Stomach smooth muscle (tissue), 2 donors: Measurements from ENCODE around the gene ATRN.
A peak's percentile ranks its signal among the peaks of the same experiment; 100 is the strongest.

Experiments used
- H3K27ac ChIP-seq: one replicate; pipeline ENCODE4 v1.7.0; 2013; ENCODE audit warnings: mild to moderate bottlenecking, low read length, inconsistent platforms
- H3K27me3 ChIP-seq, 2 donors: one replicate each; pipeline ENCODE4 v1.7.0; 2013; ENCODE audit warnings: low read length in 2 of 2; ENCODE audit not compliant: insufficient read depth in 2 of 2, control insufficient read depth in 1 of 2
- H3K36me3 ChIP-seq, 2 donors: one replicate each; pipeline ENCODE4 v1.7.0; 2013; ENCODE audit warnings: low read length in 2 of 2; ENCODE audit not compliant: control insufficient read depth in 2 of 2, insufficient read depth in 2 of 2
- H3K4me1 ChIP-seq: one replicate; pipeline ENCODE4 v1.7.0; 2013; ENCODE audit warnings: low read length; ENCODE audit not compliant: control insufficient read depth, insufficient read depth
- H3K4me3 ChIP-seq, 2 donors: one replicate each; pipeline ENCODE4 v1.7.0; 2013; ENCODE audit warnings: low read length in 2 of 2
- H3K9ac ChIP-seq, 2 donors: one replicate each; pipeline ENCODE4 v1.7.0; 2013; ENCODE audit warnings: low read length in 2 of 2, mild to moderate bottlenecking in 1 of 2
- H3K9me3 ChIP-seq, 2 donors: one replicate each; pipeline ENCODE4 v1.7.0; 2013; ENCODE audit warnings: low read length in 2 of 2; ENCODE audit not compliant: control insufficient read depth in 2 of 2
- donor health status: healthy.
- donor health status: Pancreatic carcinoma.

The ATRN gene

DNA sequence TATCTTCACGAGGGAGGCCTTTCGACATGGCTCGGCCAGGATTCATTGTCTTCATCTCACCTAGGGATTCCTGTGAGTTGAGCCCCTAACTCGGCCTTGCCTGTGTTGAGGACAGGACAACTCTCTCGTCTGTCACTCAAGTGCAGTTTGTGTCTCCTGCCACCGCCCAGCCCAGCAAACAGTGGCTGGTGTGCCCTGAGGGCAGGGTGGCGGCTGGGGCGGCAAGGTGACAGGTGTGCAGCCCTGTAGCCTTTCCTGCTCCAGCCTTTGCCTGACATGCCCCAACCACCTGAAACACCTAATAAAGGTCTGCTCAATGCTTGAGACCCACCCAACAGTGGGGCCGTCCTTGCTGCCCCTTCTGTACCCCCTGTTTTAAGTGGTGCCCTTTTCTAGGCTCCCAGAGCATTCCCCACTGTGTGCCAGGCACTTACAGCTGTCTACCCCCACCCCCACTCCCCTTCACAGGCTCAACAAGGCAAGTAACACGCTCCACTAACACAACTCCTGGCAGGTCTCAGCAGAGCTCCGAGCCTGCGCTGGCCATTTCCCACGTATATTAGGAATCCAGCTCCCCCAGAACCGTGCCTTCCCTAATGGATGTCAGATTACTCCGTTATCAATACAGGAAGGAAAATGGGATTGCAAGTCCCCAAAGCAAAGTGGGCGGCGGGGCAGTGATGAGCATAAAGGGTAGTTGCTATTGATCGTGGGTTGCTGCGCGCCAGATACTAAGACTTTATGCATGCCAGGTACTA is 174.7 kb downstream of the ATRN start:
- Histone ChIP-seq H3K27me3 (no peaks in the 10 kb centered on the region), H3K4me1 (peaks cover 23% of the 10 kb centered on the region), H3K9ac (no peak overlapping the region), H3K27ac (no peak overlapping the region), H3K36me3 (peaks cover 14 to 25% of the 10 kb centered on the region in 2 donors), H3K4me3 (no peak overlapping the region), H3K9me3 (no peaks in the 10 kb centered on the region)

DNA sequence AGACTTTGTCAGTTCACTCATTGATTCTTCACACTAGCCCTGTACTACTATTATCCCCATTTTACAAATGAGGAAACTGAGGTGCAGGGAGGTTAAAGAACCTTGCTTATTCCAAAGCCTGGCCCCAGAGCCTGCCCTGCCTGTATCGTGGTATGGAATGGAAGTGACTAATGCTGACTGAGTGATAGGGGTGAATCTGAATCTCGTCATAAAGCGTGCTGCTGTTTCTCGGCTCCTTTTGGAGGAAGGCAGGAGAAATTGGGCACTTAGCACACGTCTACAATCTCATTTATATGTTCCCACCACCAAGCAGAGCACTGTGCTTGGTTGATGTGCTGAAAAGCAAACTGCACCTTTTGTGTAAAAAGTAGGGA is 175.2 kb downstream of the ATRN start:
- Histone ChIP-seq H3K4me3 (no peak overlapping the region), H3K36me3 (peaks cover 14 to 25% of the 10 kb centered on the region in 2 donors), H3K9ac (no peak overlapping the region), H3K4me1 (peaks cover 23% of the 10 kb centered on the region), H3K27me3 (no peaks in the 10 kb centered on the region), H3K9me3 (no peaks in the 10 kb centered on the region), H3K27ac (no peak overlapping the region)

DNA sequence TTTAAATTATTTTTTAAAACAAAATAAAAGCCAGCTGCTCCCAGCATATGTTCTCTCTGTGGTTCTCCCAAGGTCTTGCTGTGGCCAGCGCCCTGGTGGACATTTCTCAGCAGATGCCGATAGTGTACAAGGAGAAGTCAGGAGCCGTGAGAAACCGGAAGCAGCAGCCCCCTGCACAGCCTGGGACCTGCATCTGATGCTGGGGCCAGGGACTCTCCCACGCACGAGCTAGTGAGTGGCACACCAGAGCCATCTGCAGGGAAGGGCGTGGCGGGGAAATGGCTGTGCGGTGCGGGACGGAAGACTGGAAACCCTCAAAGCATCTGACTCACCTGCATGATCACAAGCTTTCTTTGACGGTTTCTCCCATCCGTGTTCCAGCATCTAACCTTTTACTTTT is 175.8 kb downstream of the ATRN start:
- H3K9me3 ChIP-seq, result no peaks in the 10 kb centered on the region
- peaks cover 23% of the 10 kb centered on the region for H3K4me1 ChIP-seq
- H3K4me3 ChIP-seq, result no peak overlapping the region
- H3K27ac ChIP-seq, result no peak overlapping the region
- H3K36me3 ChIP-seq, result peaks cover 14 to 25% of the 10 kb centered on the region in 2 donors
- H3K9ac ChIP-seq, result no peak overlapping the region
- no peaks in the 10 kb centered on the region for H3K27me3 ChIP-seq

DNA sequence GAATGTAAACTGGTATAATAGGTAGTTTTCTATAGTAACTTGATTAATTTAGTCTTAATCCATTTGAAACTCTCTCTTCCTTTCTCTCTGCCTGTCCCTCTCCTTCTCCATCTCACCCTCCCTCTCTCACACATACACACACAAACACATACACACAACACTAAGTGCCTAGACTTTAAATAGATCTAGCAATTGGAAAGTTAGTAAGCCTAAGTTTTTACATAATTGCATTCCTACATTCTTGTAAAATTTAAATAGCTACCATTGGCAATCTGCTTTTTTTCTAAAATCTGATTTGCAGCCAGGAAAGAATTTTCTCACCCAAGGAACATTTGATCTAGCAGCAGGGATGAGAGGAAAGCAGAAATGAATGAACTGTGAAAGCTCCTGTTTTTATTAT is 176.7 kb downstream of the ATRN start:
- Histone ChIP-seq H3K9me3 (no peaks in the 10 kb centered on the region), H3K4me3 (no peak overlapping the region), H3K4me1 (peaks cover 23% of the 10 kb centered on the region), H3K9ac (no peak overlapping the region), H3K27ac (no peak overlapping the region), H3K27me3 (no peaks in the 10 kb centered on the region), H3K36me3 (peaks cover 8 to 21% of the 10 kb centered on the region in 2 donors)

DNA sequence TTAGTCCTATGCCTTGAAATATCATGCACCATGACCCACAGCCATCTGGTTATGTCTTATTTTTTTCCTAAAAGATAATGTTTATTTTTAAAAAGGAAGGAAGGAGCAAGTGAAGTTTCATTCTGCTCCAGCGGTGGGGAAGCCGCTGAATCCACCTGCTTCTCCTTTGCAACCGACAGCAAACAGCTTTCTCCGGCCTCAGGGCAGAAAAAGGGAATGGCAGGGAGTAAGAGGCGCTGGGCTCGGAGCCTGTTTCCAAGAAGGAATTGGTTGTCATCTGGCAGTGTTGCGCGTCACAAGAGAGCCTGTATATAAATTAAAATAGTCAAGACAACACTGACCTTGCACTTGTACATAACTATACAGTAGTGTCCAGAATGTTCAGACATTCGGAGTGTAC is 178.1 kb downstream of the ATRN start:
- H3K9me3 ChIP-seq, result no peaks in the 10 kb centered on the region
- peaks cover 8 to 15% of the 10 kb centered on the region in 2 donors for H3K36me3 ChIP-seq
- H3K9ac ChIP-seq, result no peak overlapping the region
- no peak overlapping the region for H3K27ac ChIP-seq
- no peak overlapping the region for H3K4me3 ChIP-seq
- H3K27me3 ChIP-seq, result no peaks in the 10 kb centered on the region
- peaks cover 23% of the 10 kb centered on the region for H3K4me1 ChIP-seq

DNA sequence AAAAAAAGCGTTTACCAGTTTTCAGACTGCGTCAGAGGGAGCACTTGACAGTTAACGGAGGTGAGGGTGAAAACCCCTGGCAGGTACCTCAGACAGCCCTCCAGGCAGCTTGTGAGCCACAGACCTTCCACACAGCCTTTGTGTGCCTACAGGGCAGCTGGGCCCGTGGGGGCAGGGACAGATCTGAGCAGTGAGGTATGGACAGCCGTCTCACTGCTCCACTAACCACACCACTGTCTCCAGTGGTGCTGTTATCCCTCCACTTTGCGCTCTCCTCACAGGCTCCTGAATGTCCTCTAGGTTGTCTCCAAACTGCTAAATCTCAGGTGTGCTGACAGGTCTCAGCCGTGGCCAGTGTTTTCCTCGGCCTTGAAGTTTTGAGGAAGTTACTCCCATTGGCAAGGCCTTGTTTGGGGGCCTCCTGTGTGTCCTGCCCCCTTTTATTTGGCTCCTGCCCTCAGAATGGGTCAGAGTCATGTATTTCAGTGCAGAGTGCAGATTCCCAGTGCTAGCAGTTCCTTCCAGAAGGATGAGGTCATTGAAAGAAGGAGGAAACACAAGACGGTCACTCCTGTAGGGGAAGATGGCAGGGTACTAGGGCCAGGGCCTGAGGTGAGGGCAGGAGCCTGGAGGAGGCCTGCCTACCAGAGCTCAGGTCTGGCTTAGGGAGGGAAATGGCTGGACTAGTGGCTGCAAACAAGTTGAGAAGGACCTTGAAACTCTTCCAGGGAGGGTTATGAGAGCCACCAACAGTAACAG is 180.6 kb downstream of the ATRN start:
- peaks cover 34% of the 10 kb centered on the region for H3K4me1 ChIP-seq
- no peak overlapping the region for H3K4me3 ChIP-seq
- peaks cover 0 to 3% of the 10 kb centered on the region in 2 donors for H3K36me3 ChIP-seq
- H3K9me3 ChIP-seq, result peaks cover 0 to 5% of the 10 kb centered on the region in 2 donors
- no peak overlapping the region for H3K9ac ChIP-seq
- H3K27ac ChIP-seq, result peak overlapping the region; percentile 24
- no peaks in the 10 kb centered on the region for H3K27me3 ChIP-seq

DNA sequence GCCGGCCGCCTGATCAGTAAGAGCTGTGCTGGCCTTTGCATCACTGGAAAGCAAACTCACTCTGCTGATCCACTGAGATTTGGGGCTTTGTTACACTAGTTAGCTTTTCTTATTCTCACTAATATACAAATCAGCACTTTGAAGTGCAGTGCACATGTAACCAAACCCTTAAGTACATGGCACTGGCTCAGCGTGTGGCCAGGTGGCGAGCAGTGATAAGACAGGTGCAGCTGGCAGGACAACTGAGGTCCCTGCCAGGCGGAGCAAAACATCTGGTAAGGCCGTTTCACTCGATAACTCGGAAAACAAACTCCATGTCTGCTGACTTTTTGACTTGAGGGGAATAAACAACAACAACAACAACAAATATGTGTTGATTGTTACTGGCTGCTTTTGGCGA is 181.4 kb downstream of the ATRN start:
- Histone ChIP-seq H3K27ac (no peak overlapping the region), H3K36me3 (peaks cover 0 to 2% of the 10 kb centered on the region in 2 donors)

DNA sequence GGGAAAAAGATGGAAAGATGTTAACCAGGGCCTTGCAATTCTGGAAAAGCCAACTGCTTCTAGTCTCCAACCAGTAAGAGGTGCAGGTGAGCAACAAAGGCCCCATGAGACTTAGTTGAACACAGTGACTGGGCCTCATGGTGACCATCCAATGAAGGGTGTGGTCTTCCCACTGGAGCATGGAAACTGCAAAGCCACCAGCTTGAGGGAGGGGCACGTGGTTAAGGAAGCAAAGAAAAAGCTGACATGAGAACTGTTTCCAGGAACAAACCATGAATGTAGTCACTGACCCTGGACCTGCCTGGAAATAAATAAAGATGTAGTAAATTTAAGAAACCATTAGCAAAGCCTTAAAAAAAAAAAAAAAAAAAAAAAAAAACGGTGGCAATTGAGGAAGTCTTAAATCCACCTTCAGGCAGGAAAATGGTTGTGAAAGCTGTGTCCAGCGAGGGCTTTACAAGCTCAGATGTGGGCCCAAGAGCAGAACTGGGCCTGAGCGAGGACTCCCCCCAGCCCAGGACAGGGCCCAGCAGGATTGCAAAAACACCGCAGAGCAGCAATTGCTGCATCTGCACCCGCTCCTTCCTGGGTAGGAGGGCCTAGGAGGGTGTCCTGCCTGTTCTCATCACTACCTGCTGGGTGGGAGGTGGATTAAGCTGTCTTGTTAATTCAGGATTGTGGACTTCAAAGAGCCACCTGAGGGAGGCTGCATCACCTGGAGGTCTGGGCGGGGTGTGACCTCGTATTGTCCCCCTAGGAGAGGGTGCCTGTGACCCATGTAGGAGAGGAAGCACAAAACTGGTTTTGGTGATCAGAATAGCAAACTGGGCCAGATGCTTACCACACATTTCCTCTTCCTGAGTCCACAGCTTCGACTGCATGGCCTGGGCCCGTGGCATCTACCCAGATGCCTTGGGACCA is 182.1 kb downstream of the ATRN start:
- Histone ChIP-seq H3K9ac (no peak overlapping the region), H3K27ac (peak overlapping the region; percentile 53), H3K4me3 (no peak overlapping the region), H3K27me3 (no peaks in the 10 kb centered on the region), H3K36me3 (peaks cover 0 to 2% of the 10 kb centered on the region in 2 donors), H3K4me1 (peaks cover 26% of the 10 kb centered on the region), H3K9me3 (peaks cover 0 to 5% of the 10 kb centered on the region in 2 donors)

More for the DNA sequence above, 181.4 kb downstream of the ATRN start:
- no peak overlapping the region for H3K4me3 ChIP-seq
- H3K27me3 ChIP-seq, result no peaks in the 10 kb centered on the region
- H3K4me1 ChIP-seq, result peaks cover 28% of the 10 kb centered on the region
- no peak overlapping the region for H3K9ac ChIP-seq
- peaks cover 0 to 5% of the 10 kb centered on the region in 2 donors for H3K9me3 ChIP-seq

DNA sequence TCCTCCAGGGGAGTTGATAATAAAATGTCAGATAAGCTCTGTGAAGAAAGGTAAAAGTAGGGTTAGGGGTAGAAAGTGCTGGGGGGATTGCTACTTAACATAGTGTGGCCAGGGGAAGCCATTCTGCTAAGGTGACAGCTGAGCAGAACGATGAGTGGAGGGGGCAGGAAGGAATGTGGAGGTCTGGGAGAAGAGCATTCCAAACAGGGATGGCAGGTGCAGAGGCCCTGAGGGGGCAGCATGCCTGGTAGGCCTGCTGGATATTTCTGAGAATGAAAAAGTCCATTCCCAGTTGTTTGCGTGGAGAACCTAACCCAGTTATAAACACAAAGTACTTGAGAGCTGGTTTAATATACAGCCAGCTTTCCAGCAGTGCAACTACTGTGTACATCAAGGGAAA is 183.1 kb downstream of the ATRN start:
- peak overlapping the region in 1 of 2 donors; percentile 36 for H3K9ac ChIP-seq
- H3K27me3 ChIP-seq, result no peaks in the 10 kb centered on the region
- H3K9me3 ChIP-seq, result peaks cover 0 to 5% of the 10 kb centered on the region in 2 donors

DNA sequence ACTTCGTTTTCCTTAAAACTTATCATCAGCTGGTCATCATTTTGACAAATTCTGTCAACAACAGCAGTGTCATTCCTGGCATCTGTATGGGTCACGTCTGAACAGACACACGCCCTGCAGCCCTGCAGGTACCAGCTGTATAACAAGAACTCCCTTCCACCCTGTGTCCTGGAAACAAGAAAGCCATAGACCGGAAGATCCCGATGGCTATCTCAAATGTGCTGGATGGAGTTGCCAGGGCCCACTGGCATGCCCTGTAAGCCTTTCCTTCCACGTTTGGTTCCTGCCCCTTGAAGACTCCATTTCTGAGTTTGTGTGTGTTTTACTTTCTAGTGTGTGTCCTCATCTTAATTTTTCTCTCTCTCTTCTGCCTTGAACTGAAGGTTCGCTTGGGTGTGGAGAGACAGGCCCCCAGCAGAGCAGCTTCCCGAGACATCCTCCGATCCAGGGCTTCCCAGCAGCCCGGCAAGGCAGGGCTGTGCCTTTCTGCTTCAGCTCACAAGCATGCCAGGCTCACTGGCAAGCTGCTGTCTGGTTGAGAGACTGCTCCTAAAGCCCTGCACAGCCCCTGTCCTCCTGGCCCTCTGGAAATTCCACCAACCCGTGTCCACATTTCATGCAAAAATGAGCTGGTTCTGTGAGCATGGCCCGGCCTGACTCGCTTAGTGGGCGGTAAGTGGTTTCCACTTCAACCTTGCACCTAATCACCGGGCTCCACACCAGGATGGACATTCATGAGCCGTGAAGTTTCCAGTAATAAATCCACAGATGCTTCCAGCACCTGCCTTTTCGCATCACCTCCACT is 183.7 kb downstream of the ATRN start:
- Histone ChIP-seq H3K4me3 (peak overlapping the region in 1 of 2 donors; percentile 35), H3K27me3 (no peaks in the 10 kb centered on the region), H3K27ac (no peak overlapping the region), H3K9ac (no peak overlapping the region), H3K9me3 (peaks cover 0 to 5% of the 10 kb centered on the region in 2 donors), H3K36me3 (no peaks in the 10 kb centered on the region), H3K4me1 (peaks cover 13% of the 10 kb centered on the region)

More for the DNA sequence above, 183.1 kb downstream of the ATRN start:
- H3K4me1 ChIP-seq, result peaks cover 17% of the 10 kb centered on the region
- peak overlapping the region in 1 of 2 donors; percentile 35 for H3K4me3 ChIP-seq
- H3K36me3 ChIP-seq, result peaks cover 0 to 2% of the 10 kb centered on the region in 2 donors
- H3K27ac ChIP-seq, result peak overlapping the region; percentile 53
